T-helper 2 cell treated with Interferon-gamma antibody and Interleukin-4, amounts not matched to agents 100 ng/mL and 5 ng/mL, for 36 hours (primary cell): ENCODE results near the gene CSK. TPM values are rescaled to one million over a fixed set of nuclear protein-coding genes. Genes with fewer than 3 reads are reported as not detected.
"Not testable (repeated sequence)": the region's sequence is repeated elsewhere in the genome, so short reads cannot be mapped to it uniquely, and the experiment has no call there.

Source experiments
- intact Hi-C: fragments of 100-400 bp; cut with micrococcal nuclease; formaldehyde crosslinking; loops from one replicate; pipeline ENCODE4 v1.15.1; 2023
- total RNA-seq: library from RNA; stranded (reverse); gene quantifications from 2 replicates; pipeline ENCODE4 v1.2.3, GENCODE V29; 2022

The CSK gene
- total RNA-seq: 407 and 408 TPM in 2 replicates

DNA sequence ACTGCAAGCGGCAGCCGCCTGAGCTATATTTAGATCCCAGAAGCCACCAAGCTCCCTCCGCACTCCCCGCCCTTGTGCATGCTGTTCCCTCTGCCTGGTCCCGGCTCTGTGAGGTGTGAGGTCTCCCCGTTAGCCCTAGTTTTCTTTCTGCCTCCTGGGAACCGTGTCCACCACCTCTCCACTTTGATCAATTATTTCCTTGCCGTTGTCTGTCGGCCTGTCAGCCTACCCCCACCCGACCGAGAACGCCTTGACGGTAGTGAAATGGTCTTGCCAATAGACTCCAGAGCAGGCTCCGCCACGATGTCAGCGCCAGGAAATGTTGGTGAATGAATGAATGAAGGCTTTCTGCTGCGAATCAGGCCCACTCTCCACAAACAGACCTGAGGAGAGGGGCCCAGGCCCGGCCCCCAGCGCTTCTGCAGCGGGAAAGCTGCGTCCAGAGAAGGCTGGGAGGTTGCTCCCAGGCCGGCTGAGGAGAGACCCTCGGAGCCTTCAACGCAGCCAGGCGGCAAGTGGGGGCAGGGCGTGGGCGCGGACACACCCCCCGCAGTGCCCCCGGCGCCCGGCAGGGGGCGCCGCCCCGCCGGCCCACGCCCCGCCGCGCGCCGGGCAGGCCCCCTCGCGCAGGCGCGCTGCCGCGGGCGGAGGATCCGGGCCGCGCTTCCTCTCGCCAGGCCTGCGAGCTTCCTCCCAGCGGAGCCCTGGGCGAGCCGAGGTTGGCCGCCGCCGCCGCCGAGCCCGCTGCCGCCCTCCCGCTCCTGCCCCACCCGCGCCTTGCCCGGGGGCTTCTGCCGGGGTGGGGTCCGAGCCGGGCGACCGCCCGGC is at the start of gene CSK:
TSS of gene CSK (plus strand) at position 650 of the 828 bp plus-strand sequence. CDS start 16,218 bp downstream, outside the sequence.
- intact Hi-C loops: loop anchor here (2.0 to 5.0 kb wide), 5 partner anchors 61 to 1061 kb away; partner anchors contain the start of genes C15orf39, CLK3, FAM219B and UBE2Q2

- intact Hi-C loops: no loop called here
Observed at GRCh38 chr15:74732846-74733245, 49.0 kb upstream of the CSK start.

DNA sequence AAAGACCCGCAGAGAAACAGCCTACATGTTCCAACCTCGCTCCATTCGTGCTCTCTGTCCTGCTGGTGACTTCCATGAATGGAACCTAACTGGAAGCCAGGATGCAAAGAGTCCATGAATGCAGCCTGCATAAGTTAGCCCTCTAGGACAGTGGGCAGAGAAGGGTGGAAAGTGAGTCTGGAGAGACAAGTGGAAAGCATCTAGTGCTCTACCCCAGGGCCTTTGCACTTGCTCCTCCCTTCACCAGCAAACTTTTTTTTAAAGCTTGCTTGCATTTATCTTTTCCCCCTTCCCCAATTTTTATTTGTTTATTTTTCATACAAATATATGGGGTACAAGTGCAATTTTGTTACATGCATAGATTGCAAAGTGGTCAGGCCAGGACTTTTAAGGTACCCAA is 48.6 kb upstream of the CSK start:
- intact Hi-C loops: no loop called here

GRCh38 chr15:74735305-74735704 is 46.6 kb upstream of the CSK start:
- intact Hi-C loops: no loop called here

DNA sequence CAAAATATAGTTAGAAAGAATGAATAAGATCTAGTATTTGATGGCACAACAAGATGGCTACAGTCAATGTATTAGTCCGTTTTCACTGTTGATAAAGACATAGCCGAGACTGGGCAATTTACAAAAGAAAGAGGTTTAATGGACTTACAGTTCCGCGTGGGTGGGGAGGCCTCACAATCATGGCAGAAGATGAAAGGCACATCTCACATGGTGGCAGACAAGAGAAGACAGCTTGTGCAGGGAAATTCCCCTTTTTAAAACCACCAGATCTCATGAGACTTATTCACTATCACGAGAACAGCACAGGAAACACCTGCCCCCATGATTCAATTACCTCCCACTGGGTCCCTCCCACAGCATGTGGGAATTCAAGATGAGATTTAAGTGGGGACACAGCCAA is 43.6 kb upstream of the CSK start:
- intact Hi-C loops: not testable (repeated sequence)

DNA sequence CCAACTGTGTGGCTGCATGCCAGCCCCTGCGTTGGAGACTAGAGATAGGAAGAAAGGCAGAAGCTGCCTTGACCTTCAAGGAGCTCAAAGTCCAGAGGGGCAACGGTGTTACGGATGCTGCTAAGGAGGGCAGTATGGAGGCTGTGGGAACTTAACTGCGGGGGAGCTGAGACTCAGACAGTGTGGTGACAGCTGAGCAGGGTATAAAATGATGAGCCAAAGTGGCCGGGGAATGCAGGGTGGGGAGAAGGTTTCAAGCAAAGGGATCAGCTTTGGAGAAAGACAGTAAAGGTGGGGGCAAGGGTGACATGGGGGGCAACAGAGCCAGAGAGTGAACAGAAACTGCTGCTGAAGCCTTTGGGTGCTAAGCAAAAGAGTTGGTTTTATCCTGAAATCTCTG is 39.5 kb upstream of the CSK start:
- intact Hi-C loops: no loop called here

GRCh38 chr15:74746389-74746788 is 35.5 kb upstream of the CSK start:
- intact Hi-C loops: no loop called here

GRCh38 chr15:74748322-74748946 is 33.4 kb upstream of the CSK start, which contains the start of gene CYP1A2:
Gene CYP1A2 (plus strand): TSS chr15:74748845. CDS start chr15:74749739, 894 bp downstream.
- intact Hi-C loops: no loop called here

GRCh38 chr15:74749832-74750231 is 32.0 kb upstream of the CSK start:
- intact Hi-C loops: no loop called here

DNA sequence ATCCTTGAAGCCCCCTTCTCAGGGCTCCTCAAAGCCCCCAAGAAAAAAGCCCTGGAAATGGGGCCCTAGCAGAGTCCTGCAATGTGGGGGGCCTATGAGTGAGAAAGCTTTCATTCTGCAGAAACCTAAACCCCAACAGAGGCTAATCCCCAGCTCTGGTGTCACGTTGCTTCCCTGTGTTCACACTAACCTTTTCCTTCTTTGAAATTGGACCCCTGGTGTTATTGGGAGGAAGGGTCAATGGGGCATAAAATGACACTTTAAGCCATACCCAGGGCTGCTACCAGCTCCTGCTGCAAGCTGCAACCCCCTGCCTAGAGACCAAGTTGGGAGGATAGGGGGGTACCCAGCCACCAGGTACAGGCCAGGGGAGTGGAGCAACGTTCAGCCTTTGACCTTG is 31.1 kb upstream of the CSK start:
- intact Hi-C loops: no loop called here

- intact Hi-C loops: no loop called here
Observed at GRCh38 chr15:74752011-74752410, 29.9 kb upstream of the CSK start.

- intact Hi-C loops: no loop called here
Observed at GRCh38 chr15:74752531-74752930, 29.3 kb upstream of the CSK start.

DNA sequence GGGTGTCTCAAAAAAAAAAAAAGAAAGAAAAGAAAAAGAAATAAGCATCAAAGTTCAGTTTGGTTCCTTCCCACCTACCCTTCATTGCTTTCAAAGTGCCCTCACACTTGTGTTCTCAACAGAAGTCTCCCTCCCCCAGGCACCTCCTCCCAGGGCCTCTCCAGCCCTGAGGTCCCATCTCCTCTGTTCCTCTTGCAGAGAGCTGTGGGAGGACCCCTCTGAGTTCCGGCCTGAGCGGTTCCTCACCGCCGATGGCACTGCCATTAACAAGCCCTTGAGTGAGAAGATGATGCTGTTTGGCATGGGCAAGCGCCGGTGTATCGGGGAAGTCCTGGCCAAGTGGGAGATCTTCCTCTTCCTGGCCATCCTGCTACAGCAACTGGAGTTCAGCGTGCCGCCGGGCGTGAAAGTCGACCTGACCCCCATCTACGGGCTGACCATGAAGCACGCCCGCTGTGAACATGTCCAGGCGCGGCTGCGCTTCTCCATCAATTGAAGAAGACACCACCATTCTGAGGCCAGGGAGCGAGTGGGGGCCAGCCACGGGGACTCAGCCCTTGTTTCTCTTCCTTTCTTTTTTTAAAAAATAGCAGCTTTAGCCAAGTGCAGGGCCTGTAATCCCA is 27.2 kb upstream of the CSK start:
- intact Hi-C loops: no loop called here

- intact Hi-C loops: no loop called here
Observed at GRCh38 chr15:74758736-74759135, 23.1 kb upstream of the CSK start.

GRCh38 chr15:74762791-74763150 is 19.1 kb upstream of the CSK start:
- intact Hi-C loops: no loop called here

DNA sequence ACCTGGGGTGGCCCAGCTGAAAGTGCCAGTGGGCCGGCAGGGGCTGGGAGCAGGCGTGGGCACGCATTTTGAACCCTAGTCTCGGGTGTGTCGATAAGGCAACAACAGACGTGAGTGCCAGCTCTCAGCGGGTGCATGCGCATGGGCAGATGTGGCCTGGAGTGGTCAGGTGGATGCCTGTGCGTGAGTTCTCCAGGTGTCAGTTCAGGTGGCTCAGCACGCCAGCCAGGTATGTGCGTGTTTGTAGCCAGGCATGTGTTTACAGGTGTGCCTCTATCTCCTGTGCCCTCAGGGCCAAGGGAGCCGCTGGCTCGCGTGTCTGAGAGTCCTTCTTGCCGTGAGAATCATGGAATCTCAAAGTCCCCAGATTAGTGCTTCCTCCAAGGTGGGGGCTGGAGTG is 18.5 kb upstream of the CSK start:
- intact Hi-C loops: no loop called here

- intact Hi-C loops: loop anchor here (2.0 kb wide), 1 partner anchor 395 kb away; no protein-coding TSS in a partner anchor
Observed at GRCh38 chr15:74767167-74768098, 14.4 kb upstream of the CSK start.

DNA sequence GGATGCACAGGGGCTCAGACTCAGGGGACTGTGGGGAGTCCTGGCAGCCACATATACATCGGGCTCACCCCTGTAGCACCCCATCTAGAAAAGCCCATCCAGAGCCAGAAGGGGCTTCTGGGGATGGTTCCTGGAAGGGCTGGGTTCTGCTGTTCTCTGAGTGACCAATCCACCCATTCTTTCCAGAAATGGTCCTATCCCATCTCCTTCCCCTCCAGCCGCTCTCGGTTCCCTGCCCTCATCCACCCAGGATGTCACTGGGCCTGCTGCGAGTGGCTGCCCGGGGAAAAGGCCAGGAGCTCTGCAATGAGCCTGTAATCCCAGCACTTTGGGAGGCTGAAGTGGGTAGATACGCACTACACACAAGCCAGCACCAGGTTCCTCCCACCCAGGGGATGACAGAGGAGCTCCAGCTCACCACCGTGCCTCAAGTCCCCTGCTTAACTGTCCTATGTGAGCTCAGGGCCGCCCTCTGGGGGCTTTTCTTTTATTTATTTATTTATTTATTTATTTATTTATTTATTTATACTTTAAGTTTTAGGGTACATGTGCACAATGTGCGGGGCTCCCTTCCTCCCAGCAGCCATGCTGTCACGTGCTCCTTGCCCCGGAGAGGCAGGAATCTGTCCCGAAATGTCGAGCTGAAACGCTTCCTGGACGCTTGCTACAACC is 13.6 kb upstream of the CSK start:
- intact Hi-C loops: loop anchor here (2.0 kb wide), 1 partner anchor 395 kb away; no protein-coding TSS in a partner anchor

- intact Hi-C loops: loop anchor here (1.0 to 2.0 kb wide), 2 partner anchors 134 to 396 kb away; no protein-coding TSS in a partner anchor
Observed at GRCh38 chr15:74768771-74769342, 13.0 kb upstream of the CSK start.

DNA sequence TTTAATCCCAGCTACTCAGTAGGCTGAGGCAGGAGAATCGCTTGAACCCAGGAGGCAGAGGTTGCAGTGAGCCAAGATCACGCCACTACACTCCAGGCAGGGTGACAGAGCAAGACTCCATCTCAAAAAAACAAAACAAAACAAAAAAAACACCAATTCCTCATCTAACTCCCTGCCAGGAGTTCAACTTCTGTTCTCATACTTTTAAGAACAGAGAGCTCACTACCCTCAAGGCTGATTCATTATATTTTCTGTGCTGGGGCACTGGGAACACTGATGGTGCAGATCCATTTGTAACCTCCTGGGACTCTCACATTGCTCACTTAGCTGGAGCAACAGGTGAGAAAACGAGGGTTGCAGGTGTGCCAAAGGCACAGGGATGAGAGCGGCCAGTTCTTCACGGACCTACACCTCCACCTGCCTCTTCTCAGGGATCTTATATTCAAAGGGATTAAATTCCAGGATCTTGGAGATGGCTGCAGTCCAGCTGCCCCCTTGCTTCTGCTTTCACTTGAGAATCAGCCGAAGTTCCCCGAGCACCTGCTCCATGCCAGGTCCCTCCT is 12.3 kb upstream of the CSK start:
- intact Hi-C loops: loop anchor here (1.0 to 2.0 kb wide), 4 partner anchors 23 to 397 kb away; partner anchors contain the start of gene ULK3
